CD4-positive, alpha-beta T cell treated with Interleukin-1 beta for 1 hour (primary cell): ENCODE results near the gene MVD.
"Not testable (repeated sequence)": the region's sequence is repeated elsewhere in the genome, so short reads cannot be mapped to it uniquely, and the experiment has no call there.

Experiments used
- DNase-seq, 2 donors: peaks; one replicate each; pipeline ENCODE4 v3.0.0-alpha.2; 2020 to 2022

MVD gene

DNA sequence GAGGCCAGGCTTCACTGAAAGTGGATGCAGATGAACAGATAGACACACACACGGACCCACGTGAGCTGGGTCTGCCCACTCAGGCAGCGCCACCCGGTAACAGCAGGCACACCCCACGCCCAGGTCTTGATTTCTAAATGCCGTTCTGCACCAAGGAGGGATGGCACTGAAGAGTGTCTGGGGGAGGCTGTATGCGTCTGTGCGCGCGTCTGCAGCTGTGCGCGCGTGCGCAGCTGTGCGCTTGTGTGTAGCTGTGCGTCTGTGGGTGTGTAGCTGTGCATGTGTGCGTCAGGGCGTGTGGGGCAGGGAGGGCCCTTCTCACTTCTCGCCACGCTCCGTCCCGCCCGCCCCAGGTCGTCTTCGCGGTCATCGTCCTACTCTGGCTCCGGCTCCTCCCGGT is 40.0 kb downstream of the MVD start:
- DNase-seq: no peak

DNA sequence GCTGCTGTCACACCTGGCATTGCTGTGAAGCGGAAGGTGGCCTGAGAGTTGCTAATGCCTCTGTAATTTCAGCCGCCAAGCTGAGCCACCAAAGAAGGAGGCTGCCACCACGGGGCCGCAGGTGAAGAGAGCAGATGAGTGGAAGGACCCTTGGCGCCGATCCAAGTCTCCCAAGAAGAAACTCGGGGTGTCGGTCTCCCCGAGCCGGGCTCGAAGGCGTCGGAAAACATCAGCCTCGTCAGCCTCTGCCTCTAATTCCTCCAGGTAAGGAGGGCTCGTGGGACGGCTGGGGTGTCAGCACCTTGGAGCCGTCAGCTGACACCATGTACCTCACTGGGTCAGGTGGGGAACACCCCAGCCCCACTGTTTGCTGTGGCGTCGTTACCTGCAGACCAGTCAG is 40.8 kb downstream of the MVD start:
- DNase-seq: no peak

DNA sequence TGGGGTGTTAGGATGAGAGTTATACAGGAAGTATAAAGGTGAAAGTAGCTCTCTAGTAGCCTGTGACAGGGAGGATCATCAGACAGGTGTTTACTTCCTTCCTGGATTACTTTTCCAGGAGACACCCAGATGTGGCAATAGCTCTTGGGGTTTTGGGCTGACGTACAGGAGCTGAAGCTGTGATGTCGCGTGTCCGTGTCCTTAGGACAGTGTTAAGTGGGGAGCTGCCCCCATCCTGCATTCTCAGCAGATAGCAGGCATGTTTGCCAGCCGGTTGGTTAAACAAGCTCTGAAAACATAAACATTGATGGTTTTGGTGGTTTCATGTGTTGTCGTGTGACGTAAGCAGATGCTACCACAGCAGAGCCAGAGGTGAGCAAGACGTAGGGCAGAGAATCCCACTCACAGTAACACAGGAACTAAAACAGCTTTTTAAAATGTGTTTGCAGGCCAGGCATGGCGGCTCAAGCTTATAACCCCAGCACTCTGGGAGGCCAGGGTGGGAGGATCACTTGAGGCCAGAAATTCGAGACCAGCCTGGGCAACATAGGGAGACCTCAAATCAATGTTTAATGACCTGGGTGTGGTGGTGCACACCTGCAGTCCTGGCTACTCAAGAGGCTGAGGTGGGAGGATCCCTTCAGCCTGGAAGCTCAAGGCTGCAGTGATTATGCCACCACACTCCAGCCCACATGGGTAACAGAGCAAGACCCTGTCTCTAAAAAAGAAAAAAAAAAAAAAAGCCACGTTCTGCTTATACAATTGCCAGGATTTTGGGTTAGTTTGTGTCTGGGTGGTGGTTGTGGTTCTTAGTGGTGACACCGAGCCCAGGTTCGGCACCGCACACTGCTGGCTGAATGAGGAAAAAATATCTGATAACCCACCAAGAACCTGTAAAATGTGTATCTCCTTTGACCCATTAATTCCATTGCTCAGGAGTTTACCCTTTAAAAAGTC is 42.8 kb downstream of the MVD start:
- peak; percentile 80 to 83 for DNase-seq

DNA sequence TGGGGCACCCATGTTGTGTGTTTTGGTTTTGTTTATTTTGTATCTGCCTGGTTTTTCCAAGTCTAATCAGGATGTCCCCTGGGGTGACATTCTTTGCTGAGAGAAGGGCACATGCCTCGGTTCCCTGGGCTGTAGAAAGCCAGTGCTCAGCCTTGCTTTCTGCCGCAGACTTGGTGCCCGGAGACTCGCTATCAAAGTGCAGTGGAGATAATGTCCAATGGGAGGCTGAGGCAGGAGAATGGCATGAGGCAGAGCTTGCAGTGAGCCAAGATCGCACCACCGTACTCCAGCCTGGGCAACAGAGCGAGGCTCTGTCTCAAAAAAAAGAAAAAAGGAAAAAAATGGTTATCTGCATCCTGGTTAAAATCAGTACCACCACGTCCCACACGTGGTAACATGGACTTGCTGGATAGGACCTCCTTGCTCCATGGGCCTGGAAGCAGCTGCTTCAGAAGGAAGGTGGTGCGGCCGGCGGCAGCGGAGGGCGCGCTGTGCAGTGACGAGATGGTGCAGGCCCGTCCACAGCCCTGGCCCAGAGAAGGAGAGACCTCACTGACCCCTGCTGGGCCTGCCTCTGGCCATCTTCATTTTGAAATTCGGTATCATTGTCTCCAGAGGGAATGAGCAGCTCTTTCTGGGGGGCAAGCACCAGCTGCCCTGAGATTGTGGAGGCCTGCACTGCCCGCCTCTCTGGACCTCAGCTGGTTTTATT is 43.8 kb downstream of the MVD start:
- no peak for DNase-seq

DNA sequence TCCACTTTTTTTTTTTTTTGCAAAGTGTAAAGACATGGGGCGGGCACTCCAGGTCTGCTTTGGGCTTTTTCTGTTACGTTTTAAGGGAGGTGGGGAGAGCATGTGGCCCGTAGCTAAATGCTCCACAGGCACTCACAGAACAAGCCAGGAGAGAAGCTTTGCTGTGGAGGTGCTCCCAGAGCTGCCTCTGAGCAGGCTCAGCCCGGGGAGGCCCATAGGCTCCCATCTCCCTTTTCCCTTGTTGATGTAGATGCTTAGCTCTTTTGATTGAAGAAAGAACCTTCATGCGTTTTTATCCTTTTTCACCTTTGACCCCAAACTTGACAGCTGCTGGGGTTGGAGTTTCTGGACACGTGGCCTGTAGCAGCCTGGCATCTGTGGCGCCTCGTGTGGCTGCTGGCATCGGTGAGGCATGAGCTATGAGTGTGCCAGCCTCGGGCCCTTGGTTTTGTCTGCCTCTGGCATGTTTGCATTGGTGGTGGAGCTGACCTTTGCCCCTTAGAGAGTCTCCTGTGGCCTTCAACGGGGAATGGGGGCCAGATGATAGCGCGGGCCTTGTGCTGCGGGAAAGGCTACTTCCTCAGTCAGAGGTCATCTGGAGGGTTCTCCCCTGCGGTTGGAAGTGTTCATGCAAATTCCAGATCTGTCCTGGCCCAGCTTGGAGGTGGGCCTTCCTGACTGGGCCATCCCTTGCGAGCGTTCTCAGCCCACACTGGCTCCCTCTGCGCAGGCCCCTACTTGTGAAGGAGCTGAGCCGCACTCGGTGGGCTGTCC is 44.5 kb downstream of the MVD start:
- no peak for DNase-seq

DNA sequence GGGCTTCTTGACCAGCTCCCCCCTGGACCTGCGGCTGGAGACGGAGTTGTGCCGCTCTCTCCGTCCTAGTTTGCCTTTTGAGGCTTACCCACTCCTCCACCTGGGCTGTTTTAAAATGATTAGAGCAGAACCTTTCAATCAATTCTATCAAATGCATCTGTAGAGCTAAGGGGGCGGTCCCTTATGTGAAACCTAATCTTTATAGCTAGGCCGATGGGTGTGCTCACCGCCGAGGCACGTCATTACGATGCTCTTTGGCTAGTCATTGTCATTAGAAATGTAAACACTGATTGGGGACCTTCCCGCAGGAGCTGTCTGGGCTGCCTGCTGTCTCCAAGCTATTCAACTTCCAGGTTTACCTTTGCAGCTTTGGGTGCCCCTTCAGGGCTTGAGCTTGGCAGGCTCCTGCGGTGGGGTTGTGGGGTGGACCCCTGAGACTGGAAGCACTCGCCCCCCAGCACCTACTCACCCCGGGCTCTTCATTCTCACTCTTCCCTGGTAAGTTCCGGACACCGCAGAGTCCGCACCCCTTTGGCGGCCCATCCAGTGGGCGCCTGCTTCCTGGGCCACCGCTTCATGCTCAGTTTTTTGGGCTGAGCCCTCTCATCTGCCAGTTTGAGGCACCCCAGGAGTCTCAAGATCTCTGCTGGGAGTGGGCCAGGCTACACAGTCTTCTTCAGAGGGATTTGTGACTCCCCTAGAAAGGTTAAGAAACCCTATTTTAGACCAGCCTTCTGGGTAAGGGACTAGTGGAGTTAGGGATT is 45.4 kb downstream of the MVD start:
- no peak for DNase-seq

DNA sequence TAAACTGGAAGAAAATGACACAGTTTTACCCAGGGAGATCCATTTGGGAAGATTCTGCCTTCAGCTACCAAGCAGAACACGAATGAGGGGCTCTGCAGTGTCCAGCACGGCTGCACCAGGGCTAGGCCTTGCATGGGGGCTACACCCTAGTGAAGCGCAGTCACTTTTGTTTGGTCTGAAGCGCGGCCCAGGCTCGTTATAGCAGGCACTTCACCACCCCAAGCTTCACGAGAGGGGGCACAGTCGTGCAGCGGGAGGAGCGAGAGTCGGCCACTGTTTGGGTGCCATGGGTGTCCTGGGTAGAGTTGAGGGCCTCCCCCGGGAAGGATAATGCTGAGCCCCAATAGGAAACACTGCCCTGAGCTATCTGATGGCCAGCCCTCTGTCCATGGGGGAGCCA is 46.2 kb downstream of the MVD start:
- DNase-seq: no peak

DNA sequence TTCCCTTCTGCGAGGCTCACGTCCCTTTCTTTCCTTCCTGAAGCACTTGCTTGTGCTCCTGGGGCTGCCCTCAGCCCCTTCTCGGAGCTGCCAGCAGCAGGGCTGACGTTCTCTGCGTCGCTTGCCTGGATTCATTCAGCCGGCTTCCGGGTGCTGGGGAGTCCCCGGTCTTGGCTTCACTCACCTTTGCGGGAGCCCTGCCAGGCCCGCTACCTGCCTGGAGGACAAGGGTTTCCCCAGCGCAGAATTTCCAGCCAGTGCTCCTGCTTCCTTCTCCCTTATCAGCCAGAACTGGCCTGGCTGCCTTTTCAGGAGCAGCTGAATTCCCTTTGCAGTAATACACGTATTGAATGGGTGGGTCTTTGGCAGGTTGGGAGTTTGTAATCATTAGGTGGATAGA is 46.6 kb downstream of the MVD start:
- DNase-seq: no peak

DNA sequence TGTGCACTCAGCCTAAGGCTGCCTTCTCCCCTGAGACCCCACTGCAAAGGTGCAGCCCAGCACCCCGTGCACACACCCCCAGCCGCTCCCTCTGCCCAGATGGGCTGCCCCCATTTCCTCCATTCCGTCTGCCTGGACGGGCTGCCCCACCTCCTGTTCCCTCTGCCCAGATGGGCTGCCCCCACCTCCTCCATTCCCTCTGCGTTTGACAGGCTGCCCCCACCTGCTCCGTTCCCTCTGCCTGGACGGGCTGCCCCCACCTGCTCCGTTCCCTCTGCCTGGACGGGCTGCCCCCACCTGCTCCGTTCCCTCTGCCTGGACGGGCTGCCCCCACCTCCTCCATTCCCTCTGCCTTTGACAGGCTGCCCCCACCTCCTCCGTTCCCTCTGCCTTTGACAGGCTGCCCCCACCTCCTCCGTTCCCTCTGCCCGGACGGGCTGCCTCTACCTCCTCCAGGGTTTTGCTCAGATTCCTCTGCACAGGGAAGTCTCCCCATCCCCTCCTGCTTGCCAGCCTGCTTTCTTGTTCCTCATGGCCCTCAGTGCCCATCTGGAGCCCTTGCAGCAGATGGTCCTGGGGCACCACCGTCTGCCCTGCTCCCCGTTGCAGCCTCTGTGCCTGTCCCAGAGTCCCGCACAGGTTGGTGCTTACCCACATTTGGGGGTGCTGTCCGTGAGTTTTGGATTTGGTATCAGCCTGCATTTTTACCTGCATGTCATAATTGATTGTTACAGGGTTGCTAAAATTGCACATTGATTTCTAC is 47.9 kb downstream of the MVD start:
- DNase-seq: no peak

DNA sequence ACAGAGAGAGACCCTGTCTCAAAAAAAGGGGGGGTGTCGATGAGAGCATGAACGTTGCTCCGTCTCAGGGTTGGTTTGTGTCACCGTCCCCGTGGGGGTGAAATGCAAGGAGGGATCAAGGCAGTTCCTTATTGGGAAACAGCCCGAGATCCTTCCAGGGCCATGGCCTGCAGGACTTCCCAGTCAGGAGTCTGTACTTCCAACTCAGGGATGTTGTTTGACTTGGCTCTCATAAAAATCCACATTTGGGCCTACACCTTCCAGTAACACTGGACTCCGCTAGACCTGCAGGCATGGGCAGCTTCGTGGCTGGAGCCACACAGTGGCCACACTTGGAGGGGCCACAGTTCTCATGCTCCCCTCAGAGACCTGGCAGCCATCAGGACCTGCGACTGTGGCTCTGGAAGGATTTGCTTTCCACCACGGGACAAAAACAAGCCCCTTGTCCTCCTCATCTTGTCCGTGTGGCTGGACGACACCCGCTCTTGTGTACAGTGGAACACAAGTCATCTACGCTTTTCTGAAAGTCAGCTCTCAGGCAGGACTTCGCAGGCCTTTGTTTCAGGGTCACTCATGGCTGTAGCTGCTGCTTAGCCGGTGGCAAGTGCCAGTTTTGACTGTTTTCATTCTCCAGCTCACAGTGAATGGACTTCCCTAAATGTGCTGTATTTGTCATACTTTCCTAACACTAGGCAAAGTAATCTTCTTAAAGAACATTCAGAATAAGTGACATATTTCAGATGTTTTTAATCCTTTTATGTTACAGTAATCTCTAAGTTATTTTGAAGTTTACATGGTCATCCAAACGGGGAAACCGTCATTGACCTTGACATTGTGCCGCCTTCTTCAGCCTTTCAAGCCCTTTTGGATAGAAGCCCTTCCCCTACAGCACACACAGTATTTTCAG is 48.7 kb downstream of the MVD start:
- DNase-seq: no peak

DNA sequence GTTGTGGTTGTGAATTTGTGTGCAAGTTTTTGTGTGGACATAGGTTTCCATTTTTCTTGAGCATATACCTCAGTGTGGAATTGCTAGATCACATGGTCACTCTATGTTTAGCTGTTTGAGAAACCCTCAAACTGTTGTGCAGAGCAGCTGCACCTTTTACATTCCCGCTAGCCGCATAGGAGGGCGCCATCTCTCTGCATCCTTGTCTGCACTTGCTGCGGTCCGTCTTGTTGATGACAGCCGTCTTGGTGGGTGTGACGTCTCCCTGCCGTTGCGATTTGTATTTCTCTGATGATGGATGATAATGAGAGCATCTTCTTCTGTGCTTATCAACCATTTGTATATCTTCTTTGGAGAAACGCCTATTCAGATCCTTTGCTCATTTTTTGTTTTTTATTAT is 49.6 kb downstream of the MVD start:
- no peak for DNase-seq

DNA sequence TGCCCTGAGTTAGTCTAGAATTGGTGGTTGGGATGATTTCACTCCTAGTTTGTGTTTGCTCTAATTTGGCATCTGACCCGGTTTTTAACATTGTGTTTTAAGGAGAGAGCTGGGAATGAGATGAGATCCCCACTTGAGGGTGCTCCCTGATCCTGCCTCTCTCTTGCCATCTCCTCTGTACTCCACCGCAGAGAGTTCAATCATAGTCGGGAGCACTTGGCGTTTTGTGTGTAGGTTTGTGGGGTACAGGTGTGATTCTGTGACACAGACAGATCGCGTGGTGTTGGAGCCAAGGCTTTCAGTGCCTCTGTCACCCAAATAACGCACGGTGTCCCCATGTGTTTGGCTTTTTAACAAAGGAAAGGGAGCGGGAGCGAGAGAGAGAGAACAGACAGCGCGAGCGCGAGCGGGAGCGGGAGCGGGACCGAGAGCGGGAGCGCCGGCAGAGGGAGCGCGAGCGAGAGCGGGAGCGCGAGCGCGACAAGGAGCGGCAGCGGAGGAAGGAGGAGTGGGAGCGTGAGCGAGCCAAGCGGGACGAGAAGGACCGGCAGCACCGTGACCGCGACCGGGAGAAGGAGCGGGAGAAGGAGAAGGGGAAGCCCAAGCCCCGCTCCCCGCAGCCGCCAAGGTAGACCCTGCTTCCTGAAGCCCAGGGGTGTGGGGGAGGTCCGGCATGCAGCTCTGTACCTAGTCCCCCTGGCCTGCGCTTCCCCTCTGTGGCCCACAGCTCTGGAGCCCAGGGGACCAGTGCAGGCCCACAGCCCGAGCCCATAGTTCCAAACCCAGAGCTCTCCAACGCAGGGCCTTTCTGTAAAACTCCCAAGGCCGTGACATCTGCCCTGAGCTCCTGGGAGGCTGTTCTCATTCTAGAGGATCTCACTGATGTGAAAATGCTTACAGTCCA is 51.7 kb downstream of the MVD start:
- no peak for DNase-seq

DNA sequence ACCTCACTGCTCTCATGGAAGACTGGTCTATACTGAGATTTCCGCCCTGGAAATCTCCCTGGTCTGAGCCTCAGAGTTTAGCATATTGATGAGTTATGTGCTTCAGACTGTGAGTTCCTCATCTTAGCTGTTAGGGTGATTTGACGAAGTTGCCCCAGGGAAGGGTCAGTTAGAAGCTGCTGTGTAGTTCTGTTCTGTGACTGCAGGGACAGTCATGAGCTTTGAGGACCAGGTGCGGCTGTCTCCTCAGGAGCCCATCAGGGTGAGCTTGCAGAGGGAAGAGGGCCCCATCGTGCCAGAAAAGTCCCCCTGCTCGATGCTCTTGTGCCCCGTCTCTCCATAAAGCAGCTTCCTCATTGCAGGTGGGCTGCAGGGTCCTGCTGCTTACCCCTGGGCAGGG is 52.8 kb downstream of the MVD start:
- DNase-seq: no peak

DNA sequence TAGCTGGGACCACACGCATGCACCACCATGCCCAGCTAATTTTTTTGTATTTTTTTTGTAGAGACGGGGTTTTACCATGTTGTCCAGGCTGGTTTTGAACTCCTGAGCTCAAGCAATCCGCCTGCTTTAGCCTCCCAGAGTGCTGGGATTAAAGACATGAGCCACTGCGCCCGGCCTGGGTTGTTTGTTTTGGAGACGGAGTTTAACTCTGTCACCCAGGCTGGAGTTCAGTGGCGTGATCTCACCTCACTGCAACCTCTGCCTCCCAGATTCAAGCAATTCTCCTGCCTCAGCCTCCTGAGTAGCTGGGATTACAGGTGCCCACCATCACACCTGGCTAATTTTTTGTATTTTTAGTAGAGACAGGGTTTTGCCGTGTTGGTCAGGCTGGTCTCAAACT is 53.5 kb downstream of the MVD start:
- DNase-seq: not testable (repeated sequence)

DNA sequence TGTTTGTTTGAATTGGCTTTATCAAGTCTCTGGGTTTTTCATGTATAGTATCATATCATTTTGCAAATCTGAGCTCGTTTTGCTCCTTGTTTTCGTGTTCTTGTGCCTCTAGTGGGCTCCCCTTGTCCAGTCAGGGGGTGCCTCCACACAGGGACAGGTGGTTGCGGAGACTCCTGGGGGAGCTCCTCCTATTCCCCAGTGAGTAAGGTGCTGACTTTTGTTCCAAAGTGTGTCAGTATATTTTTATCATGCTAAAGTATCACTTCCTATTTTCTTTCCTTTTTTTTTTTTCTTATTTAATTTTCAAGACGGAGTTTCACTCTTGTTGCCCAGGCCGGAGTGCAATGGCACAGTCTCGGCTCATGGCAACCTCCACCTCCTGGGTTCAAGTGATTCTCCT is 54.8 kb downstream of the MVD start:
- no peak for DNase-seq

DNA sequence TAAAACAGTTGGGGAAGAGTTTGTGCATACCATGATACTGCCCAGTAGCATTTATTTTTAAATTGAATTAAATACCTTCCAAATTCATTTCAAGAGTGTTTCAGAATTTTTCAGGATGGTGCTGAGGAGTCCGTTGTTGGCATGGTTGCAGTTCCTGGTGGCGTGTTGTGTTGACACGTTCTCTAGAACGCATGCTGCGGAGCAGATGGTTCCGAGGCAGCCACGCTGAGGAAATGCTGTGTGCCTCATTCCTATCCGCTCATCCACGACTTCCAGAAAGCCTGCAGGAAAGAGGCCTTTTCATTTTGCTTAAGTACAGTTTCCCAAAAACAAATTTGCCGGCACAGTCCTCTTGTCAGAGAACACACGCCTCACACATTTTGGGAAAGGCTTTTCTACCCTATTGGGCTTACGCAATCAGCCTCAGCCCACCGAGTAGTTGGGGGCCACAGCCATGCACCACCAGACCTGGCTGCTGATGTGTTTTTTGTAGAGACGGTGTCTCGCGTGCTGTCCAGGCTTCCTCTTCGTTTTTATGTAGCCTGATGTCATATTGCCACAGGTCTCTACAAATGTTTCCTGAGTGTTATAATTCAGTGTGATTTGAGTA is 56.6 kb downstream of the MVD start:
- DNase-seq: no peak

DNA sequence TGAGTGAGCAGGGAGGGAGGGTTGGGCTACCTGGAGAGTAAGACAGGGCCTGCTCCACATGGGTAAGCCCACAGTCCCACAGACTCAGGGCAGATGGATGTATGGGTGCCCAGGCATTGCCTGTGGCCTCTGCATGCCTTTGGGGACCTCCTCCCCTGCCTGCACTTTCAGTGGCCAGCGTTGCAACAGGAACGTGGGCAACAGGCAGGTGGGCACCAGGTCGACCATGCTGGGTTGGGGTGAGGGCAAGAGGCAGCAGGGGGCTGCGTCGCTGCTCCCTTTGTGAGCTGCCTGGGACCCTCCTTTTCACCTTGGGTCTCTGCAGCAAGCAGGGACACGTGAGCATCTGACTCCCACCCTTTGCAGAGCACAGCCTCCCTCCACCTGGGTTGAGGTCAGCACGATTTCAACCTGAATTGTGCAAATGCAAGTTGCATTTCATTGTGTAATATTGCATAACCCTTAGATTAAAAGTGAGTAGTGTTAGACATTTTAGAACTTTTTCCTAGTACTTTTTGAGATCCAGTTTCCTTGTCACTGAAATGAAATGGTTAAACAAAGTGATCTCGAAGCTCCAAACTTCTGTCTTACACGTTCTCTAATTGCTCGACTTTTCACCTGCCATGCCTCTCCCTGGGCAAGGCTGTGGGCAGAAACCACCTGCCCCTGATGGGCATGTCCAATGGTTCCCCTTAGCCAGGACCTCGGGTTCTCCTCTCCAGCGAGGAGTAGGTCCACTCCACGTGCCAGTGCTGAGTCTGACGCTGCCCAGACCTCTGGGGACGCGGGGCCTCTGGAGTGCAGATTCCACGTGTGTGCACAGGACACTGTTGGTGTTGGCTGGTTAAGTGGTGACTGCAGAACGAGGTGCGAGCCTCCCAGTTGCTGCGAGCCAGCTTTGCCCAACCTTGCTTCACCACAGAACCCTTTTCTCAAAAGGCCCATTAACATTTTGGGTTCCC is 57.4 kb downstream of the MVD start:
- no peak for DNase-seq

DNA sequence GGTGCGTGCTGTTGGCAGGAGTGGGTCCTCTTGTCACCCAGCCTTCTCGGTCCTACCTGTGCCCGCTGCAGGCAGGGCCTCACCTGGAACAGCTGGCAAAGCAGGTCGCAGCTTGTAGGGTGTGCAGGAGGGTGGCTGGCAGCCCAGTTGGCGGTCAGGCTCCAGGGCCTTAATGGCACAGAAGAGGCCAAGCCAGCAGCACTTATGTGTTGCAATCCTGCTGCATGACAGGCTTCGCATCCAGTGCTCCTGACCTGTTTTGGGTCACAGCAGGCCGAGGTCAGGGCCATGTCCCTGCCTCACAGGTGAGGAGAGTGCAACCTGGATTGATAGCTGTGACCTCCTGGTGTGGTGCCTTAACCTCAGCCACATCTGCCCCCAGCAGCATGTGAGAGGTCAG is 60.8 kb downstream of the MVD start:
- DNase-seq: no peak
